Spleen (tissue), 7 donors: ENCODE results near the gene SLC7A6OS.

Experiments
- CTCF ChIP-seq, 11 experiments: fragments of 200-600 bp in 7 of 11; fragments of 450-650 bp in 4 of 11; sonication (generic) in 4 of 11; IDR thresholded peaks in 8 of 11; conservative IDR thresholded peaks in 3 of 11; 1 replicate in 7 of 11; 2 replicates in 4 of 11; pipeline versions ENCODE4 v1.4.0 to v1.8.0; 2016 to 2021; ENCODE audit warnings: antibody characterized with exemption in 11 of 11, inconsistent platforms in 4 of 11, mild to moderate bottlenecking in 1 of 11
- POLR2A ChIP-seq, 3 donors: fragments of 450-650 bp; IDR thresholded peaks; one replicate each; pipeline ENCODE4 v1.5.1; 2017; ENCODE audit warnings: antibody characterized with exemption in 3 of 3, mild to moderate bottlenecking in 1 of 3
- donor health status: DM: no; HTN: no; CAD: no; lungs with moderate emphysema.
- donor health status: DM: no; HTN: no; CAD: no.
- donor health status: DM: no; HTN: no; CAD: no.

GRCh38 chr16:68296291-68296690 lies 14.5 kb downstream of the SLC7A6OS start:
- TF ChIP-seq CTCF (IDR thresholded peaks at IDR 0.05 in 8 of 11, conservative IDR thresholded peaks at IDR 0.05 in 3 of 11) (no peak), POLR2A (IDR thresholded peaks at IDR 0.05) (no peak)
